H54 (cell line): ENCODE data around the gene GRIK4.

Experiments used
- DNase-seq: peaks from one replicate; pipeline ENCODE4 v3.0.0; 2011; ENCODE audit warnings: low spot score, mixed read lengths; ENCODE audit not compliant: insufficient read length
- FAIRE-seq: peaks from 3 replicates; lab custom pipeline; 2011; peaks lifted over from hg19 to GRCh38; lab: Jason Lieb, UNC
- POLR2A ChIP-seq: IDR thresholded peaks from 2 replicates; pipeline ENCODE4 v1.6.1; 2011; ENCODE audit warnings: low read depth, mild to moderate bottlenecking, low read length

Gene GRIK4

GRCh38 chr11:120817158-120817557 lies 305.6 kb downstream of the GRIK4 start:
- no peak for TF ChIP-seq POLR2A
- no peak for DNase-seq
- no peak for FAIRE-seq

DNA sequence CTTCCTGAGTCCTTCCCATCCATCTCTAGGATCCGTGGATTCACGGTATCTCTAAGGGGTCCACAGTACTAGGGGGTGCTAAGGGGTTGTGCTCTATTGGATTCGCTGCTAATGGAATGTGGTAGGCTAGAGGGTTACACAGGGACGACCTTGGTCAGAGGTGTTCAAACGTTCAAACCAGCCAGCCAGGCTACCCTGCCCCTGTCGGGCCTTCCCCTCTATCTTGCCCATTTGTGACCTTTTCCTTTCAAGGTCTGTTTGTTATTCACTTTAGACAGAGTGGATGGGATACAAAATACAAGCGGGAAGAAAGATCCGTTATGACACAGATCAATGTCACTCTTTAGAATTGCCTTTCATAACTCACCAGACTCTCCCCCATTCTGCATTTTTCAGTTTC lies 306.5 kb downstream of the GRIK4 start:
- no peak for DNase-seq
- no peak for TF ChIP-seq POLR2A
- no peak for FAIRE-seq

DNA sequence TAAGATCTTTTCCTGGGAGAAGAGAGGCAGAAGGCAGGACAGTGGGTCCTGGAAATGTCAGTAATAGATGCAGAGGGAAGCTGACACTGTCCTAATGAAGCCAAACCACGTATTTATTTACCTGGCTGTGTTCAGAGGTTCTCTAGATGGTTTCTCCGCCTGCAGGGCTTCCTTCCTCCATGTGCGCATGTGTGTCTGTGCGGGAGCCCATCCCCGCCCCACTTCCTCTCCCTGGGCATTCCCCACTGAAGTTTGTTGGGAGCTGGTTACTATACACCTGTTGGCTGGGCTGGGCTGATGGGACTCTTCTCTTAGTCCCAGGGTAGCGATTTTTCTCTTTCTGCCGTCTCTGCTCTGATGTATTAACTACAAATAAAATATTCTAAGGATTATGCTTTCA lies 307.5 kb downstream of the GRIK4 start:
- FAIRE-seq = no peak
- no peak for TF ChIP-seq POLR2A

GRCh38 chr11:120819437-120820365 lies 308.2 kb downstream of the GRIK4 start:
- no peak for TF ChIP-seq POLR2A

More for the DNA sequence above, 307.5 kb downstream of the GRIK4 start:
- DNase-seq = no peak

GRCh38 chr11:120823159-120823558 lies 311.6 kb downstream of the GRIK4 start:
- no peak for TF ChIP-seq POLR2A
- no peak for DNase-seq
- no peak for FAIRE-seq

More at GRCh38 chr11:120819437-120820365, 308.2 kb downstream of the GRIK4 start:
- FAIRE-seq (no peak), DNase-seq (no peak)

- no peak for TF ChIP-seq POLR2A
- FAIRE-seq = no peak
- no peak for DNase-seq
Measured at GRCh38 chr11:120824242-120824641, 312.7 kb downstream of the GRIK4 start.

DNA sequence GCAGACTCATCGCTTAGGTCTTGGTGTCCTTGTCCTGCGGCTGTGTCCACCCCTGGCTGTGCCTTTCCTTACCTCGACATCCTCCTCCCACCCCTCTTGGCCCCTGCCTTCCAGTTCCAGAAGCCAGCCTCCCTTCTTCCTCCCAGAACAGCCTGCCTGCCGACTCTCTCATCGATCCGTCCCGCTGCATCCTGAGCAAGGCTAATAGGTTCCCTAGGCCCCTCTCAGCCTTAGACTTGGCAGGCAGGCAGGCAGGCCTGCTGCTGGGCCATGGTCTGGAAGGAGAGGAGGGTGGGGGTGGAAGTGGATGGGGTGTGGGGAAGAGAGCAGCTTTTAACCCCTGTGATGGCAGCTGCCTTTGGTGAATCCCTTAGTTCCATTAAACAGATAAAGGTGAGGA lies 315.6 kb downstream of the GRIK4 start:
- DNase-seq = no peak
- no peak for TF ChIP-seq POLR2A
- no peak for FAIRE-seq

DNA sequence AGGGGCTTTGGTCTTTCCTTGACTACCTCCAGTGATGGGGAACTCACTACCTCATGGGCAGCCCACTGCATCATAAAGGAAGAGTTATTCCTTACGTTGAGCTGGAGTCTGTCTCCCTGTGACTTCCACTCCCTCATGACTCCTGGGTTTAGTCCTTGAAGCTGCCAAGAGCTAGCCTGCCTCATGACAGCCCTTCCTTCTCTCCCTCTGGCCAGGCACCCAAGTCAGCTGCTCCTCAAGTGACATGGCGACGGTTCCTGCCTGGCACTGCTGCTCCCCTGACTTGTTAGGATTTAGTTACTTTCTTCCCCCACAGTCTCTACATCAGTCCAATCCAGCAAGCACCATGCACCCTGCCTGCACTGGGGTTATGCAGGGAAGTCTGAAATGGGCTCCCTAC lies 316.3 kb downstream of the GRIK4 start:
- DNase-seq (no peak), FAIRE-seq (no peak)
- TF ChIP-seq POLR2A = no peak

- FAIRE-seq (no peak), DNase-seq (no peak)
- TF ChIP-seq POLR2A = no peak
Measured at GRCh38 chr11:120828847-120829246, 317.3 kb downstream of the GRIK4 start.

DNA sequence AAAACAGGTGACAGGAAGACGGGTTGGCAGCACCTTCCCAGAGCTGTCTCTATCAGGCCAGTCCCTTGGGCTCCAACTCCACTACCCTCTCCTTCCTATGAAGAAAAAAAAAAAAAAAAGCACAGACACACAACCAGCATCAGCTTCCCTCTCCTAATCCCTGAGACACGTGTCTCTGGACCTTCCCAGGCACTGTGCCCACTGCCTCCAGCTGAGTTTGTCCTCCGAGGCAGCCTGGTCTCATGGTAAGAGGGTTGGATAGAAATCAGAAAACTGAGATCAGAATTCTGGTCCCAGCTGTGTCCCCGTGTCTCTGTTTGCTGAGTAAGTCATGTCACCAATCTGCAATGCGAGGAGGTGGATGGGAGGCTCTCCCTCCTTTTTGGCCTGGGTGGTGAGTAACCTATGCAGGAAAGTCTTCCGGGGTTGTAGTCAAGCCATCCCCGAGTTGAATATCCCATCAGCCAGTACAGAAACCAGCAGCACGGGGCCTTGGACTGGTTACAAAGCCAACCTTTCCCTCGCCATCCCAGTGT lies 318.6 kb downstream of the GRIK4 start:
- TF ChIP-seq POLR2A = no peak
- DNase-seq (no peak), FAIRE-seq (no peak)

- TF ChIP-seq POLR2A = no peak
- no peak for FAIRE-seq
- no peak for DNase-seq
Measured at GRCh38 chr11:120832481-120833238, 321.1 kb downstream of the GRIK4 start.

- DNase-seq = no peak
- no peak for FAIRE-seq
- TF ChIP-seq POLR2A = no peak
Measured at GRCh38 chr11:120834686-120835210, 323.2 kb downstream of the GRIK4 start.

GRCh38 chr11:120835601-120836228 lies 324.2 kb downstream of the GRIK4 start:
- TF ChIP-seq POLR2A = no peak
- no peak for DNase-seq
- no peak for FAIRE-seq
